C4-2B (cell line): ENCODE results near the gene SEC24D.

ENCODE experiments used
- CTCF ChIP-seq: fragments of 450-650 bp; conservative IDR thresholded peaks from 2 replicates; pipeline ENCODE4 v1.5.1; 2017; ENCODE audit warnings: mild to moderate bottlenecking
- ZFX ChIP-seq: fragments of 450-650 bp; IDR thresholded peaks from 2 replicates; pipeline ENCODE4 v1.6.1; 2017

GRCh38 chr4:118751629-118752323 lies 84.2 kb downstream of the SEC24D start:
- TF ChIP-seq CTCF (no peak), ZFX (no peak)
